HCT116 (cell line): ENCODE data around the gene SPRR1A. TPM values are rescaled to one million over a fixed set of nuclear protein-coding genes. Genes with fewer than 3 reads are reported as not detected.

Experiments
- ATAC-seq: fragments of 200-7000 bp; cut with Tn5 transposase; 2 replicates; pipeline ENCODE4 v1.9.1; 2020; ENCODE audit warnings: mild to moderate bottlenecking, moderate library complexity
- BruUV-seq: library from RNA; stranded (reverse); fragments of 400-500 nt; replicated peaks from 2 replicates; lab custom pipeline; 2021; lab: Mats Ljungman, UMichigan
- CTCF ChIA-PET: fragments of 300-600 bp; sonication (Branson Sonifier 250); formaldehyde crosslinking; loops from one replicate; lab custom pipeline; 2021; ENCODE audit warnings: antibody characterized with exemption; lab: Charles Lee
- POLR2A ChIA-PET: fragments of 300-600, 350-600 bp; sonication (Branson Sonifier 250); formaldehyde crosslinking; loops from one replicate; lab custom pipeline; 2021; ENCODE audit warnings: antibody characterized with exemption; lab: Charles Lee
- RAD21 ChIA-PET, 2 experiments: fragments of 300-600 bp; sonication (Branson Sonifier 250); formaldehyde crosslinking; loops; one replicate each; lab custom pipeline; 2023; ENCODE audit warnings: low total read pairs in 2 of 2; ENCODE audit not compliant: uncharacterized antibody in 2 of 2, unreplicated experiment in 2 of 2, low non-redundant PET in 1 of 2; lab: Charles Lee
- DNase-seq: peaks from one replicate; pipeline ENCODE4 v3.0.0-alpha.2; 2010; ENCODE audit warnings: low read depth, low spot score
- H2AFZ ChIP-seq: fragments of 200-600 bp; shearing (Covaris generic), sonication (generic); 2 replicates; pipeline ENCODE4 v1.6.1; 2017; ENCODE audit warnings: low read depth, mixed run types, mixed read lengths, antibody characterized with exemption, low read length; ENCODE audit not compliant: poor library complexity, severe bottlenecking
- H3K27ac ChIP-seq: 2 replicates; pipeline ENCODE4 v1.5.1; 2012; ENCODE audit warnings: low read depth, low read length
- H3K27me3 ChIP-seq: fragments of 200-600 bp; sonication (generic); 2 replicates; pipeline ENCODE4 v1.6.1; 2016; ENCODE audit warnings: mixed run types, low read length, mixed read lengths; ENCODE audit not compliant: insufficient read depth
- H3K36me3 ChIP-seq, 2 experiments: fragments of 200-500 bp in 1 of 2; fragments of 200-600 bp in 1 of 2; sonication (Bioruptor generic) in 1 of 2; sonication (generic) in 1 of 2; 2 replicates each; pipeline versions ENCODE4 v1.5.1 to v1.6.1; 2014 to 2016; ENCODE audit warnings: low read length in 2 of 2, inconsistent platforms in 1 of 2, mixed read lengths in 1 of 2, mixed run types in 1 of 2; ENCODE audit not compliant: insufficient read depth in 2 of 2, control insufficient read depth in 1 of 2
- H3K4me1 ChIP-seq, 2 experiments: fragments of 200-600 bp in 1 of 2; sonication (generic) in 1 of 2; 2 replicates each; pipeline versions ENCODE4 v1.5.1 to v1.6.1; 2012 to 2017; ENCODE audit warnings: low read length in 2 of 2, inconsistent platforms in 1 of 2, mild to moderate bottlenecking in 1 of 2, mixed read lengths in 1 of 2, mixed run types in 1 of 2, moderate library complexity in 1 of 2; ENCODE audit not compliant: insufficient read depth in 2 of 2, control insufficient read depth in 1 of 2
- H3K4me2 ChIP-seq: fragments of 200-600 bp; sonication (generic); 2 replicates; pipeline ENCODE4 v1.6.1; 2017; ENCODE audit warnings: mixed run types, low read length, mixed read lengths
- H3K4me3 ChIP-seq, 2 experiments: fragments of 200-600 bp in 1 of 2; sonication (generic) in 1 of 2; replicated peaks in 1 of 2; 2 replicates each; pipeline ENCODE4 v1.5.1; 2011 to 2016; ENCODE audit warnings: low read length in 2 of 2, control low read depth in 1 of 2, low read depth in 1 of 2, mild to moderate bottlenecking in 1 of 2, mixed read lengths in 1 of 2, mixed run types in 1 of 2
- H3K79me2 ChIP-seq: fragments of 200-600 bp; sonication (generic); 2 replicates; pipeline ENCODE4 v1.6.1; 2017; ENCODE audit warnings: mild to moderate bottlenecking, mixed run types, low read length, moderate library complexity, mixed read lengths; ENCODE audit not compliant: insufficient read depth
- H3K9ac ChIP-seq: fragments of 200-600 bp; sonication (generic); 2 replicates; pipeline ENCODE4 v1.6.1; 2016; ENCODE audit warnings: low read length, mixed read lengths
- H3K9me2 ChIP-seq: fragments of 200-600 bp; sonication (generic), shearing (Covaris generic); 2 replicates; pipeline ENCODE4 v1.6.1; 2017; ENCODE audit warnings: mixed run types, mild to moderate bottlenecking, moderate library complexity; ENCODE audit not compliant: insufficient read depth
- H3K9me3 ChIP-seq, 2 experiments: fragments of 200-500 bp in 1 of 2; fragments of 200-600 bp in 1 of 2; sonication (Bioruptor generic) in 1 of 2; sonication (generic) in 1 of 2; 2 replicates each; pipeline ENCODE4 v1.6.1; 2014 to 2017; ENCODE audit warnings: low read length in 2 of 2, mixed read lengths in 2 of 2, inconsistent platforms in 1 of 2, low read depth in 1 of 2, mild to moderate bottlenecking in 1 of 2, mixed run types in 1 of 2, moderate library complexity in 1 of 2; ENCODE audit not compliant: control insufficient read depth in 1 of 2, insufficient read depth in 1 of 2
- H4K20me1 ChIP-seq: fragments of 200-600 bp; sonication (generic), shearing (Covaris generic); 2 replicates; pipeline ENCODE4 v1.6.1; 2017; ENCODE audit warnings: mixed run types, mild to moderate bottlenecking, moderate library complexity; ENCODE audit not compliant: insufficient read depth
- CBX3 ChIP-seq: IDR thresholded peaks from 2 replicates; pipeline ENCODE4 v1.6.1; 2012; ENCODE audit warnings: low read depth
- CEBPB ChIP-seq: IDR thresholded peaks from 2 replicates; pipeline ENCODE4 v1.6.1; 2012; ENCODE audit warnings: low read depth
- EZH2phosphoT487 ChIP-seq: fragments of 200-600 bp; IDR thresholded peaks from 2 replicates; pipeline ENCODE4 v1.6.1; 2018; ENCODE audit warnings: antibody characterized with exemption, borderline replicate concordance
- JUND ChIP-seq: IDR thresholded peaks from 2 replicates; pipeline ENCODE4 v1.6.1; 2012
- POLR2AphosphoS5 ChIP-seq: IDR thresholded peaks from 2 replicates; pipeline ENCODE4 v1.6.1; 2011; ENCODE audit warnings: mild to moderate bottlenecking, low read depth, low read length, moderate library complexity
- RAD21 ChIP-seq: IDR thresholded peaks from 2 replicates; pipeline ENCODE4 v1.6.1; 2012; ENCODE audit warnings: low read depth, mild to moderate bottlenecking
- SIN3A ChIP-seq: IDR thresholded peaks from 2 replicates; pipeline ENCODE4 v1.6.1; 2012; ENCODE audit warnings: low read depth
- SRF ChIP-seq: IDR thresholded peaks from 2 replicates; pipeline ENCODE4 v1.6.1; 2012; ENCODE audit warnings: low read depth
- TCF7L2 ChIP-seq: IDR thresholded peaks from 2 replicates; pipeline ENCODE4 v1.7.0; 2011; ENCODE audit warnings: borderline replicate concordance, inconsistent platforms; ENCODE audit not compliant: insufficient read depth, insufficient read length; ENCODE audit errors: extremely low read depth
- YY1 ChIP-seq: IDR thresholded peaks from 2 replicates; pipeline ENCODE4 v1.6.1; 2011; ENCODE audit warnings: low read length, low read depth, moderate library complexity, mild to moderate bottlenecking; ENCODE audit not compliant: insufficient replicate concordance; ENCODE audit errors: extremely low read depth
- intact Hi-C: fragments of 100-400 bp; cut with micrococcal nuclease; formaldehyde crosslinking; loops from 2 replicates; pipeline ENCODE4 v1.10.0; 2022
- total RNA-seq: library from RNA; stranded (reverse); gene quantifications from one replicate; pipeline ENCODE4 v1.2.1, GENCODE V29; 2021; ENCODE audit not compliant: unreplicated experiment
- TF ChIP-seq, protein P1 (sequence below), 3 experiments: fragments of 200-600 bp in 1 of 3; sonication (generic) in 1 of 3; IDR thresholded peaks in 2 of 3; conservative IDR thresholded peaks in 1 of 3; 2 replicates each; pipeline ENCODE4 v1.5.1; 2012 to 2017; ENCODE audit warnings: low read depth in 2 of 3, low read length in 2 of 3, antibody characterized with exemption in 1 of 3, borderline replicate concordance in 1 of 3, control low read depth in 1 of 3, mild to moderate bottlenecking in 1 of 3, mixed read lengths in 1 of 3, mixed run types in 1 of 3, moderate library complexity in 1 of 3; ENCODE audit not compliant: insufficient read depth in 1 of 3
- TF ChIP-seq, protein P2 (sequence below): IDR thresholded peaks from 2 replicates; pipeline ENCODE4 v1.6.1; 2011; ENCODE audit warnings: mild to moderate bottlenecking, low read length, moderate library complexity; ENCODE audit not compliant: insufficient replicate concordance; ENCODE audit errors: extremely low read depth
- TF ChIP-seq, protein P3 (sequence below): IDR thresholded peaks from 2 replicates; pipeline ENCODE4 v1.6.1; 2012

SPRR1A gene
- total RNA-seq, 1 experiment from 2014 or later, result not detected

DNA sequence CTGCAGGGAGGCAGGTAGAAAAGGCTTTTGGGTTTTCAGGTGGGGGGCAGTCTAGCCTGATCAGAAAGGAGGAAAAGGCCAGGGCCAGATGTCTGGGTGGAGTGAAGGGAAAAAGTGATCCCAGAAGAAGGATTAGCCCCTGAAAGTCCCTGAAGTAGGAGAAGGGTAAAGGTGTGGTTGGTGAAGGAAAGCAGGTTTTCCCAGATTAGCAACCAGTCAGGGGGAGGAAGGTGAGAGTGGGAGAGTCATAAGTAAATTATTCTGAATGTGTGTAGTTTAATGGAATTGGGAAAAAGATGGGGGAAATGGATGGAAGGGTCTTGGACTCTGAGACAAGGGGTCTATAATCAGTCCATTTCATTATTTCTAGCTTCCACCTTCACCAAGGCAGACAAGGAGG lies 647 bp upstream of the SPRR1A start:
- Histone ChIP-seq H3K79me2 (no peaks in the 10 kb centered on the region), H2AFZ (no peak overlapping the region), H3K9ac (no peak overlapping the region), H3K27me3 (peaks cover 50% of the 10 kb centered on the region), H3K4me1 (no peaks in the 10 kb centered on the region), H3K27ac (no peak overlapping the region), H3K36me3 (no peaks in the 10 kb centered on the region), H3K9me2 (no peaks in the 10 kb centered on the region), H3K4me3 (no peak overlapping the region), H3K4me2 (no peak overlapping the region), H3K9me3 (no peaks in the 10 kb centered on the region), H4K20me1 (no peaks in the 10 kb centered on the region)
- DNase-seq (no peak), ATAC-seq (no peak)
- intact Hi-C loops, result no loop called here
- TF ChIP-seq CEBPB, result no peak
- no peak for TF ChIP-seq RAD21
- TF ChIP-seq, protein P1, sequence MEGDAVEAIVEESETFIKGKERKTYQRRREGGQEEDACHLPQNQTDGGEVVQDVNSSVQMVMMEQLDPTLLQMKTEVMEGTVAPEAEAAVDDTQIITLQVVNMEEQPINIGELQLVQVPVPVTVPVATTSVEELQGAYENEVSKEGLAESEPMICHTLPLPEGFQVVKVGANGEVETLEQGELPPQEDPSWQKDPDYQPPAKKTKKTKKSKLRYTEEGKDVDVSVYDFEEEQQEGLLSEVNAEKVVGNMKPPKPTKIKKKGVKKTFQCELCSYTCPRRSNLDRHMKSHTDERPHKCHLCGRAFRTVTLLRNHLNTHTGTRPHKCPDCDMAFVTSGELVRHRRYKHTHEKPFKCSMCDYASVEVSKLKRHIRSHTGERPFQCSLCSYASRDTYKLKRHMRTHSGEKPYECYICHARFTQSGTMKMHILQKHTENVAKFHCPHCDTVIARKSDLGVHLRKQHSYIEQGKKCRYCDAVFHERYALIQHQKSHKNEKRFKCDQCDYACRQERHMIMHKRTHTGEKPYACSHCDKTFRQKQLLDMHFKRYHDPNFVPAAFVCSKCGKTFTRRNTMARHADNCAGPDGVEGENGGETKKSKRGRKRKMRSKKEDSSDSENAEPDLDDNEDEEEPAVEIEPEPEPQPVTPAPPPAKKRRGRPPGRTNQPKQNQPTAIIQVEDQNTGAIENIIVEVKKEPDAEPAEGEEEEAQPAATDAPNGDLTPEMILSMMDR (IDR thresholded peaks at IDR 0.05 in 2 of 3, conservative IDR thresholded peaks at IDR 0.05 in 1 of 3; ENCODE audit: borderline replicate concordance in 1 of 3, insufficient read depth in 1 of 3, low read depth in 2 of 3, low read length in 2 of 3), result no peak
- no peak for TF ChIP-seq YY1
- TF ChIP-seq SIN3A, result no peak
- no peak for TF ChIP-seq CBX3
- ChIA-PET POLR2A (no interaction called here), RAD21 (no interaction called here), CTCF (no interaction called here)
- no TSS peak for BruUV-seq

DNA sequence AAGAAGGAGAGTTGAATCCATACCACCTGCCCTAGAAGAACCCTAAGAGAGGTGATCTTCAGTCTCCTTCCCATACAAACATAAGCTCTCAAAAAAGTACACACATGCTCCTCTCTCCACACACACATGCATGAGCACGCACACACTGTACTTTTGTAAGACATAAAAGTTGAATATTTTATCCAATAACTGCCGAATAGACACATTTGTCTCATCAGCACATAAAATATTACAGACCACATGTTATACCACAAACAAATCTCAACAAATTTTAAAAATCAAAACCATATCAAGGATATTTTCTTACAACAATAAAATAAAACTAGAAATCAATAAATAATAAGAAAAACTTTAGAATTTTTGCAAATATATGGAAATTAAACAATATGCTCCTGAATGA lies 2.7 kb downstream of the SPRR1A start:
- Histone ChIP-seq H3K27me3 (peaks cover 34% of the 10 kb centered on the region), H3K9me2 (no peaks in the 10 kb centered on the region), H3K79me2 (no peaks in the 10 kb centered on the region), H3K27ac (no peak overlapping the region), H3K4me1 (no peaks in the 10 kb centered on the region), H3K4me3 (no peak overlapping the region), H3K9me3 (no peaks in the 10 kb centered on the region), H4K20me1 (no peaks in the 10 kb centered on the region), H3K9ac (no peak overlapping the region), H3K4me2 (no peak overlapping the region), H2AFZ (no peak overlapping the region), H3K36me3 (no peaks in the 10 kb centered on the region)
- no peak for ATAC-seq
- RAD21 ChIA-PET, result no interaction called here
- no peak for DNase-seq
- POLR2A ChIA-PET, result no interaction called here
- intact Hi-C loops, result no loop called here
- no TSS peak for BruUV-seq
- CTCF ChIA-PET, result no interaction called here
- TF ChIP-seq JUND (no peak), CEBPB (no peak), SRF (no peak), YY1 (no peak), SIN3A (no peak), EZH2phosphoT487 (no peak), POLR2AphosphoS5 (no peak), TCF7L2 (no peak)
- TF ChIP-seq, protein P2, sequence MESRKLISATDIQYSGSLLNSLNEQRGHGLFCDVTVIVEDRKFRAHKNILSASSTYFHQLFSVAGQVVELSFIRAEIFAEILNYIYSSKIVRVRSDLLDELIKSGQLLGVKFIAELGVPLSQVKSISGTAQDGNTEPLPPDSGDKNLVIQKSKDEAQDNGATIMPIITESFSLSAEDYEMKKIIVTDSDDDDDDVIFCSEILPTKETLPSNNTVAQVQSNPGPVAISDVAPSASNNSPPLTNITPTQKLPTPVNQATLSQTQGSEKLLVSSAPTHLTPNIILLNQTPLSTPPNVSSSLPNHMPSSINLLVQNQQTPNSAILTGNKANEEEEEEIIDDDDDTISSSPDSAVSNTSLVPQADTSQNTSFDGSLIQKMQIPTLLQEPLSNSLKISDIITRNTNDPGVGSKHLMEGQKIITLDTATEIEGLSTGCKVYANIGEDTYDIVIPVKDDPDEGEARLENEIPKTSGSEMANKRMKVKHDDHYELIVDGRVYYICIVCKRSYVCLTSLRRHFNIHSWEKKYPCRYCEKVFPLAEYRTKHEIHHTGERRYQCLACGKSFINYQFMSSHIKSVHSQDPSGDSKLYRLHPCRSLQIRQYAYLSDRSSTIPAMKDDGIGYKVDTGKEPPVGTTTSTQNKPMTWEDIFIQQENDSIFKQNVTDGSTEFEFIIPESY, result no peak
- TF ChIP-seq, protein P3, sequence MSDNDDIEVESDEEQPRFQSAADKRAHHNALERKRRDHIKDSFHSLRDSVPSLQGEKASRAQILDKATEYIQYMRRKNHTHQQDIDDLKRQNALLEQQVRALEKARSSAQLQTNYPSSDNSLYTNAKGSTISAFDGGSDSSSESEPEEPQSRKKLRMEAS, result no peak
- TF ChIP-seq, protein P1 (IDR thresholded peaks at IDR 0.05 in 2 of 3, conservative IDR thresholded peaks at IDR 0.05 in 1 of 3; ENCODE audit: borderline replicate concordance in 1 of 3, insufficient read depth in 1 of 3, low read depth in 2 of 3, low read length in 2 of 3), result no peak
